Neural cell (in vitro differentiated cells): ENCODE results near the gene SFTPA2. TPM values are rescaled to one million over a fixed set of nuclear protein-coding genes. Genes with fewer than 3 reads are reported as not detected.
"Not testable (repeated sequence)": the region's sequence is repeated elsewhere in the genome, so short reads cannot be mapped to it uniquely, and the experiment has no call there.

Experiments used
- H2AFZ ChIP-seq: fragments of 200-600, 300-800 bp; sonication (generic), shearing (Covaris generic); 2 replicates; pipeline ENCODE4 v1.6.0; 2014; ENCODE audit warnings: low read depth, mild to moderate bottlenecking, antibody characterized with exemption, low read length, moderate library complexity
- H3F3A ChIP-seq: fragments of 200-600 bp; shearing (Covaris generic); 2 replicates; pipeline ENCODE4 v1.6.1; 2016; ENCODE audit warnings: mild to moderate bottlenecking, moderate library complexity, mixed read lengths, antibody characterized with exemption, low read length; ENCODE audit not compliant: insufficient read depth, poor library complexity, severe bottlenecking
- H3K27ac ChIP-seq: fragments of 200-600, 300-800 bp; sonication (generic), shearing (Covaris generic); 2 replicates; pipeline ENCODE4 v1.5.1; 2014; ENCODE audit warnings: mild to moderate bottlenecking, low read length, moderate library complexity
- H3K27me3 ChIP-seq: fragments of 300-800, 200-600 bp; sonication (generic), shearing (Covaris generic); 2 replicates; pipeline ENCODE4 v1.6.0; 2014; ENCODE audit warnings: mild to moderate bottlenecking, low read depth, low read length, moderate library complexity; ENCODE audit not compliant: insufficient read depth
- H3K36me3 ChIP-seq: fragments of 300-800, 200-600 bp; sonication (generic), shearing (Covaris generic); 2 replicates; pipeline ENCODE4 v1.5.1; 2014; ENCODE audit warnings: mild to moderate bottlenecking, antibody characterized with exemption, low read length, moderate library complexity; ENCODE audit not compliant: insufficient read depth
- H3K4me2 ChIP-seq: fragments of 300-800, 200-600 bp; sonication (generic), shearing (Covaris generic); 2 replicates; pipeline ENCODE4 v1.6.0; 2014; ENCODE audit warnings: mild to moderate bottlenecking, low read length
- H3K4me3 ChIP-seq: fragments of 300-800, 200-600 bp; sonication (generic), shearing (Covaris generic); 2 replicates; pipeline ENCODE4 v1.5.1; 2014; ENCODE audit warnings: mild to moderate bottlenecking, low read length, moderate library complexity
- H3K79me2 ChIP-seq: fragments of 200-600 bp; shearing (Covaris generic); replicated peaks from 2 replicates; pipeline ENCODE4 v1.6.0; 2014; ENCODE audit warnings: mild to moderate bottlenecking, low read length, moderate library complexity; ENCODE audit not compliant: insufficient read depth
- H3K9ac ChIP-seq: fragments of 300-800, 200-600 bp; sonication (generic), shearing (Covaris generic); 2 replicates; pipeline ENCODE4 v1.6.1; 2016; ENCODE audit warnings: mild to moderate bottlenecking, low read length, mixed read lengths
- H3K9me2 ChIP-seq: fragments of 200-600 bp; shearing (Covaris generic); 2 replicates; pipeline ENCODE4 v1.6.1; 2016; ENCODE audit warnings: mild to moderate bottlenecking, low read length, mixed read lengths; ENCODE audit not compliant: insufficient read depth
- H3K9me3 ChIP-seq: fragments of 200-600, 300-800 bp; sonication (generic), shearing (Covaris generic); 2 replicates; pipeline ENCODE4 v1.6.1; 2016; ENCODE audit warnings: mild to moderate bottlenecking, mixed run types, low read length, moderate library complexity, mixed read lengths
- H4K20me1 ChIP-seq: fragments of 200-600 bp; shearing (Covaris generic); 2 replicates; pipeline ENCODE4 v1.6.1; 2016; ENCODE audit warnings: mild to moderate bottlenecking, mixed run types; ENCODE audit not compliant: insufficient read depth
- CTCF ChIP-seq: fragments of 450-650 bp; IDR thresholded peaks from 2 replicates; pipeline ENCODE4 v1.5.1; 2014; ENCODE audit warnings: antibody characterized with exemption, mild to moderate bottlenecking, moderate library complexity; ENCODE audit not compliant: poor library complexity, severe bottlenecking
- EP300 ChIP-seq: fragments of 450-650 bp; conservative IDR thresholded peaks from 2 replicates; pipeline ENCODE4 v1.6.1; 2014; ENCODE audit warnings: antibody characterized with exemption, mild to moderate bottlenecking, moderate library complexity; ENCODE audit not compliant: poor library complexity, severe bottlenecking
- EZH2 ChIP-seq: fragments of 200-600, 300-800 bp; shearing (Covaris generic), sonication (generic); IDR thresholded peaks from 2 replicates; pipeline ENCODE4 v1.6.1; 2014; ENCODE audit warnings: antibody characterized with exemption, low read length, borderline replicate concordance, mild to moderate bottlenecking; ENCODE audit not compliant: insufficient read depth, poor library complexity, severe bottlenecking
- MXI1 ChIP-seq: fragments of 450-650 bp; conservative IDR thresholded peaks from 2 replicates; pipeline ENCODE4 v1.6.1; 2014; ENCODE audit warnings: antibody characterized with exemption, mild to moderate bottlenecking; ENCODE audit not compliant: poor library complexity, severe bottlenecking
- POLR2AphosphoS5 ChIP-seq: IDR thresholded peaks from 2 replicates; pipeline ENCODE4 v1.6.1; 2012
- RAD21 ChIP-seq: fragments of 450-650 bp; conservative IDR thresholded peaks from 2 replicates; pipeline ENCODE4 v1.6.1; 2014; ENCODE audit warnings: antibody characterized with exemption, mild to moderate bottlenecking, moderate library complexity
- REST ChIP-seq: IDR thresholded peaks from 2 replicates; pipeline ENCODE4 v1.6.1; 2012; ENCODE audit warnings: borderline replicate concordance
- SMC3 ChIP-seq: fragments of 450-650 bp; conservative IDR thresholded peaks from 2 replicates; pipeline ENCODE4 v1.6.1; 2014; ENCODE audit warnings: antibody characterized with exemption, mild to moderate bottlenecking, moderate library complexity; ENCODE audit not compliant: poor library complexity
- TAF1 ChIP-seq: IDR thresholded peaks from 2 replicates; pipeline ENCODE4 v1.6.1; 2012; ENCODE audit warnings: low read depth
- polyA plus RNA-seq: library from polyadenylated mRNA; depleted of rRNA; stranded (reverse); fragments of >200 nt; gene quantifications from 2 replicates; pipeline ENCODE4 v1.2.3, GENCODE V29; 2014

Gene SFTPA2
- polyA plus RNA-seq, 1 donor from 2014 or later = 0.48 TPM

GRCh38 chr10:79547973-79548372 lies 12.2 kb downstream of the SFTPA2 start:
- no peak overlapping the region for H3K9ac ChIP-seq
- no peak overlapping the region for H3K4me2 ChIP-seq
- no peak overlapping the region for H3K27ac ChIP-seq
- TF ChIP-seq POLR2AphosphoS5 (no peak), SMC3 (no peak), CTCF (no peak), EP300 (no peak), REST (no peak), RAD21 (no peak), EZH2 (no peak), TAF1 (no peak), MXI1 (no peak)
- no peaks in the 10 kb centered on the region for H3K9me2 ChIP-seq
- no peaks in the 10 kb centered on the region for H3F3A ChIP-seq
- H3K27me3 ChIP-seq = no peaks in the 10 kb centered on the region
- no peaks in the 10 kb centered on the region for H3K36me3 ChIP-seq
- H3K9me3 ChIP-seq = no peaks in the 10 kb centered on the region
- H3K79me2 ChIP-seq = no peaks in the 10 kb centered on the region
- no peak overlapping the region for H3K4me3 ChIP-seq
- no peaks in the 10 kb centered on the region for H4K20me1 ChIP-seq
- no peak overlapping the region for H2AFZ ChIP-seq

GRCh38 chr10:79547128-79547527 lies 13.1 kb downstream of the SFTPA2 start:
- not testable (repeated sequence) for H3K4me2 ChIP-seq, H4K20me1 ChIP-seq, H3K36me3 ChIP-seq, H3K4me3 ChIP-seq, H3F3A ChIP-seq, H3K9me3 ChIP-seq, H3K9me2 ChIP-seq, H3K27me3 ChIP-seq, H3K27ac ChIP-seq, H3K79me2 ChIP-seq, H2AFZ ChIP-seq, H3K9ac ChIP-seq

- not testable (repeated sequence) for H3K27ac ChIP-seq, H4K20me1 ChIP-seq, H3K4me2 ChIP-seq, H3K9ac ChIP-seq, H3K9me3 ChIP-seq, H3F3A ChIP-seq, H3K9me2 ChIP-seq, H3K79me2 ChIP-seq, H3K36me3 ChIP-seq, H3K4me3 ChIP-seq, H3K27me3 ChIP-seq, H2AFZ ChIP-seq
Observed at GRCh38 chr10:79544926-79545659, 15.1 kb downstream of the SFTPA2 start.

- not testable (repeated sequence) for H4K20me1 ChIP-seq, H3K4me2 ChIP-seq, H3K27me3 ChIP-seq, H3K27ac ChIP-seq, H3K4me3 ChIP-seq, H3K9me3 ChIP-seq, H3K79me2 ChIP-seq, H3K9ac ChIP-seq, H3F3A ChIP-seq, H3K36me3 ChIP-seq, H2AFZ ChIP-seq, H3K9me2 ChIP-seq
Observed at GRCh38 chr10:79544408-79544807, 15.8 kb downstream of the SFTPA2 start.
